Activated B cell treated with CpG ODN at 0.5 μM for 24 hours (primary cell): ENCODE measurements around the gene RAB7B. TPM values are rescaled to one million over a fixed set of nuclear protein-coding genes. Genes with fewer than 3 reads are reported as not detected.

Experiments
- ATAC-seq: fragments of 200-7000 bp; cut with Tn5 transposase; one replicate; pipeline ENCODE4 v1.10.0; 2021; ENCODE audit warnings: low read depth, mild to moderate bottlenecking, moderate library complexity
- CTCF ChIA-PET: fragments of 350-600 bp; sonication (Branson Sonifier 250); formaldehyde crosslinking; loops from one replicate; lab custom pipeline; 2021; ENCODE audit warnings: antibody characterized with exemption; lab: Charles Lee
- POLR2A ChIA-PET: fragments of 350-600 bp; sonication (Branson Sonifier 250); formaldehyde crosslinking; loops from one replicate; lab custom pipeline; 2021; ENCODE audit warnings: antibody characterized with exemption; lab: Charles Lee
- DNase-seq: peaks from one replicate; pipeline ENCODE4 v3.0.0; 2022
- H3K27ac Mint-ChIP-seq: one replicate; pipeline ENCODE4 v1.8.0; 2020; ENCODE audit warnings: mixed read lengths
- H3K27me3 Mint-ChIP-seq: one replicate; pipeline ENCODE4 v1.8.0; 2021; ENCODE audit warnings: mixed read lengths
- H3K36me3 Mint-ChIP-seq: one replicate; pipeline ENCODE4 v1.8.0; 2021; ENCODE audit warnings: low read depth, mixed read lengths
- H3K4me1 Mint-ChIP-seq: one replicate; pipeline ENCODE4 v1.8.0; 2021; ENCODE audit warnings: mixed read lengths
- H3K4me3 Mint-ChIP-seq: one replicate; pipeline ENCODE4 v1.8.0; 2020; ENCODE audit warnings: mild to moderate bottlenecking, mixed read lengths
- H3K9me3 Mint-ChIP-seq: one replicate; pipeline ENCODE4 v1.8.0; 2020; ENCODE audit warnings: mixed read lengths
- intact Hi-C: fragments of 100-400 bp; cut with micrococcal nuclease; formaldehyde crosslinking; loops from one replicate; pipeline ENCODE4 v1.15.1; 2024
- total RNA-seq: library from RNA; stranded (reverse); gene quantifications from 2 replicates; pipeline ENCODE4 v1.2.3, GENCODE V29; 2022
- TF ChIP-seq, protein P1 (sequence below): fragments of 200-600 bp; IDR thresholded peaks from one replicate; pipeline ENCODE4 v1.8.0; 2022; ENCODE audit warnings: antibody characterized with exemption, mild to moderate bottlenecking

Gene RAB7B
- total RNA-seq, 1 donor from 2014 or later, result not detected

DNA sequence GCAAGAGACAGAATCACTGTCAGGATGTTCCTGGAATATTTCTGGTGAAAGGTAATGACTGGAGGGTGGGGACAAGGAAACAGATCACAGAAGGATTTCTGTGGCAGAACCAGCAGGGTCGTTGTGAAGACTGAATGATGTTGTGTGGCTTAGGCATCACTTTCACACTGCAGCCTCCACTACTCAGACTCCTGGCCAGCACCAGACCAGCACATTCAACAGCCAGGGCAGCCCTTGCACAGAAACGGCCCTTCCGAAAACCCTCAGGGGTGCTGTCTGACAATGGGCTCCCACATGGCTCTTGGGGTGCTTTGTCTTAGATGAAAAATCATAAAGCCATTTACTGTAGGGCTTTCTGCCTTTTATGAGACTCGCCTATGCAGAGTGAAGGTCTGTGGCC, 3.8 kb upstream of the RAB7B start:
- ChIA-PET POLR2A (no interaction called here), CTCF (no interaction called here)
- Mint-ChIP-seq H3K9me3 (no peaks in the 10 kb centered on the region), H3K36me3 (no peaks in the 10 kb centered on the region), H3K27ac (no peak overlapping the region), H3K4me1 (peaks cover 9% of the 10 kb centered on the region), H3K4me3 (no peak overlapping the region), H3K27me3 (no peaks in the 10 kb centered on the region)
- intact Hi-C loops, result no loop called here
- TF ChIP-seq, protein P1, sequence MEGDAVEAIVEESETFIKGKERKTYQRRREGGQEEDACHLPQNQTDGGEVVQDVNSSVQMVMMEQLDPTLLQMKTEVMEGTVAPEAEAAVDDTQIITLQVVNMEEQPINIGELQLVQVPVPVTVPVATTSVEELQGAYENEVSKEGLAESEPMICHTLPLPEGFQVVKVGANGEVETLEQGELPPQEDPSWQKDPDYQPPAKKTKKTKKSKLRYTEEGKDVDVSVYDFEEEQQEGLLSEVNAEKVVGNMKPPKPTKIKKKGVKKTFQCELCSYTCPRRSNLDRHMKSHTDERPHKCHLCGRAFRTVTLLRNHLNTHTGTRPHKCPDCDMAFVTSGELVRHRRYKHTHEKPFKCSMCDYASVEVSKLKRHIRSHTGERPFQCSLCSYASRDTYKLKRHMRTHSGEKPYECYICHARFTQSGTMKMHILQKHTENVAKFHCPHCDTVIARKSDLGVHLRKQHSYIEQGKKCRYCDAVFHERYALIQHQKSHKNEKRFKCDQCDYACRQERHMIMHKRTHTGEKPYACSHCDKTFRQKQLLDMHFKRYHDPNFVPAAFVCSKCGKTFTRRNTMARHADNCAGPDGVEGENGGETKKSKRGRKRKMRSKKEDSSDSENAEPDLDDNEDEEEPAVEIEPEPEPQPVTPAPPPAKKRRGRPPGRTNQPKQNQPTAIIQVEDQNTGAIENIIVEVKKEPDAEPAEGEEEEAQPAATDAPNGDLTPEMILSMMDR, result no peak
- DNase-seq (no peak), ATAC-seq (no peak)

DNA sequence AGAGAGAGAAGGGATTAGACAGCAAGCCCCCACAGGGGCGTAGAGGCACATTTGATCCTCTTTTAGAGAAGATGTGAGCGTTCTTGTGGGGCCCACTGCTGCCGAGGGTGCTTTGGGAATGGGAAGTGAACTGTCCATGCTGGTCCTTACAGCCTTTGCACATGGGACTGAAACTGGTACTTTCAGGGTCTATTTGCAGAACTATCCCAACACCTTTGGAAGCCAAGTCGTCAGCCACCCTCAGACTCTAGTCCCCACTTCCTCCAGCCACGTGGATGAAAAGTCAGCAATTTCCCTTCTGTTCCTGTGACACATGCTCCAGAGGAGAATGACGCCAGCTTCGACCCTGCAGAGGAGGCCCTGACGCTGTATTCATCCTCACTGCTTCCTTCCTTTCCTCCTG, 2.6 kb upstream of the RAB7B start:
- intact Hi-C loops, result no loop called here
- Mint-ChIP-seq H3K27me3 (no peaks in the 10 kb centered on the region), H3K27ac (no peak overlapping the region), H3K4me3 (no peak overlapping the region), H3K9me3 (no peaks in the 10 kb centered on the region), H3K36me3 (no peaks in the 10 kb centered on the region), H3K4me1 (peaks cover 1% of the 10 kb centered on the region)
- ChIA-PET POLR2A (no interaction called here), CTCF (no interaction called here)
- ATAC-seq (no peak), DNase-seq (no peak)
- TF ChIP-seq, protein P1, result no peak

DNA sequence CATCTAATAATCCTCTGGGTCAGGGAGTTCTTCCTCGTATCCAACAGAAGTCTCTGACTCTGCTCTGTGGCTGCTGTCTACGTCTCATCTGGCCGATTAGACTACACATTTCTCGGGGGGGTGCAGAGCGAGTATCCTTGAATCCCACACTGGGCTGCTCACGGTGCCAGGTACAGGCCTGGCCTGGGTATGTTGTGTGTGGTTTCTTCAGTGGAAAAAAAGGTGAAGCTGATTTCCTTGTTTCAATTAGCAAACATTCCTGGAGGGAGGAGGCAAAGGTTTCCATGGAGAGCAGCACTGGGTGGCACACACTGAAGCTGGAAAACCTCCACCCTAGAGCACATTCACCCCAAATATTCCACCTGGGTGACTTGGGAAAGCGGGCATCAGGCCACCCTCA, 2.0 kb upstream of the RAB7B start:
- ATAC-seq (no peak), DNase-seq (no peak)
- Mint-ChIP-seq H3K9me3 (no peaks in the 10 kb centered on the region), H3K36me3 (no peaks in the 10 kb centered on the region), H3K4me3 (no peak overlapping the region), H3K4me1 (no peaks in the 10 kb centered on the region), H3K27me3 (no peaks in the 10 kb centered on the region), H3K27ac (no peak overlapping the region)
- POLR2A ChIA-PET, result no interaction called here
- intact Hi-C loops, result no loop called here
- TF ChIP-seq, protein P1, result no peak
- CTCF ChIA-PET, result no interaction called here

DNA sequence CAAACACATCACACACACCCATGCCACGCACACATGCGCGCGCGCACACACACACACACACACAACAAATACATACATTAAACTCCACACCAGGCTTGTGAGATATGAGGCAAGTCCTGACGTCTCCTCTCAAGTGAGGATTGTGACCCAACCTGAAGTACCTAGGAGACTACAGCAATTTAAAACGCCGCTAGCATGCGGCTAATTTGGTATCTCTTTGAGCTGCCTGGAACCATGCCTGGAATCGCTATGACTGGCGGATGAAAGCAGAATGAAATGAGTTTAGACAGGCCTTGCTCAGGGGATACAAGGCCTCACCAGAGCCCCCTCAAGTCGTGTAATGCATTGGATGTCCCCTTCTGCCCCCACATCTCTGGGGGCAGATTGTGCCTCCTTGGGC, 1.6 kb upstream of the RAB7B start:
- DNase-seq (no peak), ATAC-seq (no peak)
- no peaks in the 10 kb centered on the region for H3K9me3 Mint-ChIP-seq
- H3K4me1 Mint-ChIP-seq, result no peaks in the 10 kb centered on the region
- TF ChIP-seq, protein P1, result no peak
- H3K27ac Mint-ChIP-seq, result no peak overlapping the region
- no peak overlapping the region for H3K4me3 Mint-ChIP-seq
- intact Hi-C loops, result no loop called here
- no peaks in the 10 kb centered on the region for H3K27me3 Mint-ChIP-seq
- ChIA-PET POLR2A (no interaction called here), CTCF (no interaction called here)
- no peaks in the 10 kb centered on the region for H3K36me3 Mint-ChIP-seq

DNA sequence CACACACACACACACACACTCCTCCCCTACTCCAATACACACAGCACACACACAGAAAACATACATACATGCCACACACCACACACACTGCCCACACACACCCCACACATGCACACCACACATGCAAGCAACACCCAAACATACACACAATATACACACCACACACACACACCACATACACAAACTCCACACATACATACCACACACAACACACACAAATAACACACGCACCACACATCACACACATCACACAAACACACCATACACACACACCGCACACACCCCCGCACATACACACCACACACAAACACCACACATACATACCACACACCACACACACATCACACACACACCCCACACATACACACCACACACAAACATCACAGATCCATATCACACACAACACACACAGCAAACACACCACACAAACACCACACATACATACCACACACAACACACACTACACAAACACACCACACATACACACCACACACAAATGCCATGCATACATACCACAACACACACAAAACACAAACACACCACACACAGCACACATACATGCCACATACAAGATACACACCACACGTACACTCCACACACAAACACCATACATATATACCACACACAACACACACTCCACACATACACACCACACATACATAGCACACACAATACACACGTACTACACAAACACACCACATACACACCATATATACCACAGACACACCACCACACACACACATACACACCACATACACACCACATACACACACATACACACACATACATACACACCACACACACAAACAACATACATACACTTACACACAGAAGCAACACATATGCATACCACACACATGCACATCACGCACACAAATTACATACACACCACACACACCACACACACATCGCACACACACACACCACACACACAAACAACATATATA, 932 bp upstream of the RAB7B start:
- POLR2A ChIA-PET, result no interaction called here
- TF ChIP-seq, protein P1, result no peak
- H3K4me1 Mint-ChIP-seq, result no peaks in the 10 kb centered on the region
- H3K36me3 Mint-ChIP-seq, result no peaks in the 10 kb centered on the region
- DNase-seq, result no peak
- no peak overlapping the region for H3K27ac Mint-ChIP-seq
- CTCF ChIA-PET, result no interaction called here
- no peaks in the 10 kb centered on the region for H3K9me3 Mint-ChIP-seq
- ATAC-seq, result no peak
- no peak overlapping the region for H3K4me3 Mint-ChIP-seq
- H3K27me3 Mint-ChIP-seq, result no peaks in the 10 kb centered on the region
- intact Hi-C loops, result no loop called here
